Activated T-helper 1 cell treated with Interleukin-2 at 50 U/mL for 16 hours (primary cell): ENCODE results near the gene PHYKPL.
A peak's percentile ranks its signal among the peaks of the same experiment; 100 is the strongest.

Experiments
- DNase-seq: peaks from one replicate; pipeline ENCODE4 v3.0.0-alpha.2; 2020; ENCODE audit warnings: low read depth

Gene PHYKPL

GRCh38 chr5:178189433-178189832 lies 43.2 kb downstream of the PHYKPL start:
- no peak for DNase-seq

DNA sequence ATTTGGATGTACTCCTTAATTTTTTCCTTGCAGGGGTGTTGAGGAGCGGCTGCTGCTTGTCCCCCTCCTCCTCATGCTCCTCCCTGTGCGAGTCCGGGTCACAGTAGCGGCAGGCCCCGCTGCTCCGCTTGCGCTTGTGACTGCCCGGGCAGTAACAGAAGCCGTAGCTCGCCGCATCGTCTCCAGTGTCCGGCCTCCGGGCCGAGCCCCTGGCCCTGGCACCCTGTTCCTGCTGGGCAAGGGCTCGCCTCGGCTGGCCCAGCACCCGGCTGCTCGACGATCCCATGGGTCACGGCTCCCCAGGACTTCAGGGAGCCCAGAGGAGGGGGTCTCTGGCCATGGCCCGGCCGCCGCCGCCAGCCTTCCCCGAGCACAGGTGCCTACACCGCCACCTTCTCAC lies 45.6 kb downstream of the PHYKPL start, which contains the start of gene GMCL2:
Gene GMCL2, minus strand, starts transcription at position 358 of the 400 bp plus-strand sequence. Its CDS starts 72 bp downstream, at position 286.
- no peak for DNase-seq

DNA sequence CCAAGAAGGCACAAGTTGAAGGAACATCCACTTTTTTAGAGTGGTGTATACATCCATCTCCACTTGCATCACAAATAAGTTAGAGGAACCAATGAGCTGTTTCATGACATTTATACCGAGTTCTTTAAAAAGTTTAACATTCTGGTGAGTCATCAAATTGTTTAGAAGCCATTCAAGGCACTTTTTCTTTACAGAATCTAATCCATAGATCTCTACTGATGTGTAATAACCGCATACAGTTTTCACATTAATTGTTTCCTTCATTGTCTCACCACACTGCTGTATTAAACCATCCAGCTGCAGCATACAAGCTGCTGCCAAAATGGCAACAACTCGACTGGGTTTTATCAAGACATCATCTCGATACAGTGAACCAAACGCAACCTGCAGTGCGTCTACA lies 46.2 kb downstream of the PHYKPL start:
- DNase-seq, result no peak

DNA sequence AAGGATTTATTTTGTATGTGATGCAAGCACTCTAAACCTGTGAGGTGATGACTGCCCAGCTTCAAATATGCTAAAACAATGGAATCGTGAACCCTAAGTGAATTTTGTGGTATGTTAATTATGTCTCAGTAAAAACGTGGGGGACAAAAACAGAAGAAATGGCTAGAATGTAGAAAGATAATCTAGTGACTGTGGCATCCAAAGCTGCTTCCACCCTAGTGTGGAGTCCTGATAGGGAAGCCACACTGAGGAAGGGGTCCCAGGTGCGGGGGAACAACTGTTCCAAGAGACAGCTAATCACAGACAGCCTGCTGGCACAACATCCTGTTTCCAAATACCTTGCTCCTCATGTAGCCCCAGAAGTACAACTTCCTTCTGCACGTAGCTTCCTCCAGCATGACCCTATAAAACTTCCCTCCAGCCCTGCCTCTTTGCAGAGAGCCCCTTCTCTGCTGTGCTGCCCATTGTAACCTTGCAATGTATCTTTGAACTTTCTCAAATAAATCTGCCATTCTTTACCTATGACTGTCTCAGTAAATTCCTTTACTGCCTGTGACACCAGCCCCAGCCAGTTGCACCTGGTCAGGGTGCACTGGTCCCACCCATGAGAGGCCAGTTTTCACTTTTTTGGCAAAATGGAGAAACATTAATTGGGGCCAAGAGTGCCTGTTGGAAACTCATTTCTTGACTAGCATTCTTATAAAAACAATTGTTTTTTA lies 50.3 kb downstream of the PHYKPL start:
- no peak for DNase-seq

DNA sequence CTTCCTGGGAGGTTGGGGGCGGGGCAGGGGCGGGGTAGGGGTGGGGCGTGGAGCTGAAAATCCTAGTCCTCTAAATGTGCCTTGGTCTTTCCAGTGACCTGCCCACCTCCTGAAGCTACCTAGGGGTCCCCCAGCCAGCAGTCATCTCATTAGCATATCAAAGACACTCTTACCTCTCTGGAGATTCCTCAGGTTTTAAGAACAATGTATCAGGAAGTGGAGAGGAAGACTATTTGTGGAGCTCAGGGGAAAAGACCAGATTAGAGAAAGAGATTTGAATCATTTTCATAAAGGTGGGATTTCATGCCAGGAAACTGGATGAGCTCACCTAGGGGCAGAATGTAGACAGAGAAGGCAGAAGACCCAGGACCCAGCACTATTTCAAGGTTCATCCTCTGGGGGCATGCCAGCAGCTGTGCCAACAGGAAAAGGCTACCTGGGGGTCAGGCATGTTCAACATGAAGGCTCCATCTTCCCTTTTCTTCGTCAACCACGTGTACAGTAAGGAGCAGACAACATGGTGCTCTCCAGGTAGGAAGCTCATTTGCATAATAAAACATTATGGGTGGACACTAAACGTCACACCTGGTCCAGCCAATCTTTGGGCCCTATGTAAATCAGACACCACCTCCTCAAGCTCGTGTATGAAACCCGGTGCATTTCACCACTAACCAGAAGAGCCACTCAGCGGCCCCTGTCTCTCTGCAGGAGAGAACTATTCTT lies 52.3 kb downstream of the PHYKPL start:
- no peak for DNase-seq

DNA sequence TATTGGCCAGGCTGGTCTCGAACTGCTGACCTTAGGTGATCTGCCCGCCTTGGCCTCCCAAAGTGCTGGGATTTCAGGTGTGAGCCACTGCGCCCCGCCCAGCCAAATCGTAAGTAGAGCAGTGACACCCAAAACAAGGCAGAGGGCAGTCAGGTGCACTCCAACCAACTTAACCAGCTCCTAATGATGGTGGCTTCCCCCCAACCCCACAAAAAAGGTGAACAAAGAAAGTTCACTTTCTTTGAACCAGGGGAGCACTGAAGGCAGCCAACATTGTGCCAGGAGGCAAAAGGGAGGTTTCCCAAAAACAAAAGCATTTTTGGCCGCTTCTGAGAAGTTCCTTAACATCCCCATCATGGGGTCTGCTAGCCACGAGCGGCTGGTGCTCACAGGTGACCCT lies 55.0 kb downstream of the PHYKPL start:
- DNase-seq, result no peak

- no peak for DNase-seq
Measured at GRCh38 chr5:178176791-178177190, 55.8 kb downstream of the PHYKPL start.

DNA sequence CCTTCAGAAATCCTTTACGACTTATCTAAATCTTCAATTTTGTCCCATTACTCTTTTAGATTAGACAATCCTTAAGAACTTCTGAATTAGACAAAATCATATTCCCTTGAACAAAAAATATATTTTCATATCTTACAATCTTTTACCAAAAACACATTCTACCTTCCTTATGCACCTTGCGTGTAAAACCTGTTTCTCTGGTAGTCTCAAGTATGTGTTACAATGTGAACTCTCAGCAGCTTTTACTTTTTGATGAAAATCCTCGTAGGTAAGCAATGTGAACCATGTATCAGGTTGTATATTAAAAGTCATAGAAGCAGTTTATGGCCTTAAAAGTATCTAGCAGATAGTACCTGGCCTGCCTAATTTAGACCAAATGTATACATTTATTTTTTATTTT lies 58.1 kb downstream of the PHYKPL start:
- no peak for DNase-seq

GRCh38 chr5:178170455-178170854 lies 62.1 kb downstream of the PHYKPL start:
- DNase-seq, result no peak

DNA sequence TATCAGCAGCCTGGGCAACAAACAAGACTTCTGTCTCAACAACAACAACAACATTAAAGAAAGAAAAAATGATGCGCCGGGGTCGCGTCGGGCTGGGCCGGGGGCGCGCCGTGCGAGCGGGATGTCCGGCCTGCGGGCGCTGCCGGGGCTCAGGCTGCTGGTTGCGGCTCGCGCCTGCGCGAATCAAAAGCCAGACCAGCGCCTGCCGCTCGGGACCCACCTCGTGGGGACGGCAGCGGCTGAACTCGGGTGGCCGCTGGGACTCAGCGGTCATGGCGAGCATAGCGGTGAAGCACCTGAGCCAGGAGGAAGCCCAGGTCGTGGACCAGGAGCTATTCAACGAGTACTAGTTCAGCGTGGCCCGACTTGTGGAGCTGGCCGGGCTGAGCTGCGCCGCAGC lies 67.0 kb downstream of the PHYKPL start:
- DNase-seq, result no peak

- peak; percentile 83 for DNase-seq
Measured at GRCh38 chr5:178163772-178164735, 68.5 kb downstream of the PHYKPL start.

DNA sequence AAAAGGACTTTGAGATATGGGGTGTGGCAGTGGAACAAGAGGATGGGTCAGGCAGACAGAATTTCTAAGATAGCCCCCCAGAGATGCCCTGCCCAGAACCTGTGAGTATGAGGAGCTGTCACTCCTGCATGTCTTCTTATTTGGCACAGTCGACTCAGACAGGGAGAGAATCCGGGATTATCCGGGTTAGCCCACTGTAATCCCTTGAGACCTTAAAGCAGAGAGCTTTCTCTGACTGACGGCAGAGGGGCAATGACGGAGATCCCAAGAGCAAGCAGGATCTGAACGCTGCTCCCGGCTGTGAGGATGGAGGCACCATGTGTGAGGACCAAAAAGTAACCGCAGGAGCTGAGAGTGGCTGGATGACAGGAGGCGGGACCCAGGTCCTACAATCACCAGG lies 70.1 kb downstream of the PHYKPL start:
- no peak for DNase-seq

DNA sequence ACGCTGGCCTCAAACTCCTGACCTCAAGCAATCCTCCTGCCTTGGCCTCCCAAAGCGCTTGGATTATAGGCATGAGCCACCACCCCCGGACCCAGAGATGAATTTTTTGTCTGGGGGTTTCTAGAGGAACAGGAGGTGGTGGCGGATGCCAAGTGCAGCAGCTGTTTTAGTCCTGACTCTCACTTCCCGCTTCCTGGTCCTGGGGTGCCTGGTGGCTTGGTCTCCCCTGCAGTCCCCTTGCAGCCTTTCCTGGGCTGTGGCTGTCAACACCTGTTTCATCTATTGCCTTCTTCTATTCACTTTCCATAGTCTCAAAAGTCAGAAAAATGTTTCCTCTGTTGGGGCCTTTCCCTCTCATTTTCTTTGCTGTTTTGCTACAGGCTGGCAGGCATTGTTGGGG lies 72.4 kb downstream of the PHYKPL start:
- DNase-seq, result no peak
